Measurements from ENCODE around the gene POTEI.
"Not testable (repeated sequence)": the region's sequence is repeated elsewhere in the genome, so short reads cannot be mapped to it uniquely, and the experiment has no call there.

The POTEI gene

DNA sequence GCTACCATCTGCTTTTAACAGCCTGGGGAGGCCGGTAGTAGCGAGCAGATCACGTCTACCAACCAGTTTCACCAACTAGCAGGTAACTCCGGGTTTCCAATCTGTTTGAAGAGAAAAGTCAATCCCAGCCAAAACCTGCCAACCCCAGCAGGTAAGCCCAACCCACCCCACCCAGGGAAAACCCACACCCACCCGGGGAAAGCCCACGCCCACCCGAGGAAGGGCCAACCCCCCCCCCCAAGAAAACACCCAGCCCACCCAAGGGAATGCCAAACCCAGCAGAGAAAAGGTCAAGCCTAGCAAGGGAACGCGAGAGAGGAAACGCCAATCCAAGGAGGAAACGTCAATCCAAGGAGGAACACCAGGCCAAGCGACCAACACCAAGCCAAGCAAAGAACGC lies at the start of gene POTEI:
POTEI (minus strand) TSS at position 101 of the 400 bp plus-strand sequence; CDS start at position 8, 93 bp downstream.
- not testable (repeated sequence) for DNase-seq

DNA sequence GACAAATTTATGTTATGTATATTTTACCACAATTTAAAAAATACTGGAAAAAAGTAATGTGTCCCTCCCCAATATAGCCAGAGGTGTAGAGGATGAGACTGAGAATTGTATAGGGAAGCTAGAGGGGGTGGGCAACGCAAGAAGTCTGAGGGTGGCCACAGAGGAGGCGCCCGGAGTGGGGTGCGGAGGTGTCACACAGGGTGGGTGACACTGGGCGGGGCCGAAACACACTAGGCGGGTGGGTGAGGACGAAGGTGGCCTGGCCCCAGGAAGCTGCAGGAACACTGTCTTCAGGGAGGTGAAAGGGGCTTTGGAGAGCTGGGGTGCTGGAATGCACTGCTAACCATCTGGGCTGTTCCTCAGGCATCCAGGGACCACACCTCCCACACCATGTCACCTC lies 47.3 kb upstream of the POTEI start:
- DNase-seq: not testable (repeated sequence)

DNA sequence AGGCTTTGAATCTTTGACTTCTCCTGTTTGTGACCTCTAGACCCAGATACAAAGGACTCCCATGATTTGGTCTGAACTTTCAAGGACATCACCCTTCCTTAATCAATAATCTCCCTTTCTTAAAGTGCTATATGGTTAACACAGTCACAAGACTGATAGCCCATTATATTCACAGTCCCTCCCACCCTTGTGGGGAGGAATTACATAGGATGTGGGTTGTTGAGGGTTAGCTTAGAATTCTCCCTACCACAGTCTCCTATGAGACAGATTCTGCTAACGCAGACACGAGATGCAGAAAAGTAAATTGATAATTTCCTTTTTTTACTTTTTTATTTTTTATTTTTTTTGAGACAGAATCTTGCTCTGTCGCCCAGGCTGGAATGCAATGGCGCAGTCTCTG lies 45.0 kb upstream of the POTEI start:
- not testable (repeated sequence) for DNase-seq

DNA sequence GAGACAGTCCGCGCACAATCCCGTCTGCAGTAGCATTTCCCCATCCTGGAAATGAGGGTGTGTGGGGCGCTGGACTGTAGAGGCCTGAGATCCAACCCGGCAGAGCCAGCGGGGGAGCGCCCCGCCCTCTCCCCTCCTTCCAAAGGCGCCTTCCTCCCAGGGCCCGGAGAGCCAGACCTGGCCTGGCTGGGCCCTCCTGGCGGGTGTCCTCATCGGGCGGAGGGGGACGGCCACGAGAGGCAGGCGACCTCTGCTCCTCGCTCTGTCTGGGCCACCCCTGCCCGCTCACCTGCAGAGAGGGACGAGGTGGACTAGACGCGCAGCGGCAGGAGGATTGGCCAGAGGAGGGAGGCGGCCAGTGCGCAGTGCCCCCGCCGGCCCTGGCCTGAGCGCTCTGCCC lies 40.3 kb upstream of the POTEI start:
- DNase-seq: not testable (repeated sequence)

DNA sequence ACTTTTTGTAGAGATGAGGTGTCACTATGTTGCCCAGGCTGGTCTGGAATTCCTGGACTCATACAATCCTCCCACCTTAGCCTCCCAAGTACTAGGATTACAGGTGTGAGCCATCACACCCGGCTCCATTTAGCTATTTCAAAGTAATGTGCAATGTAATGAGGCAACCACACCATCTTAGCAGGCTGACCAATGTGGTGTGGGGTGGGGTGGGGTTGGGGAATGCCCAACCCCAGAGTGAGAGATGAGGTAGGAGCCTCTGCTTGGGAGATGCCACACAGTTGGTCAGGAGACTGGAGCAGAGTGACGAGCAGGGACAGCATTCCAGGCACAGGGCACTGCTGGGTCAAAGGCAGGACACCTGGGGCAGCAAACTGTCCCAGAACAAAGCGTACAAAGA lies 39.3 kb upstream of the POTEI start:
- not testable (repeated sequence) for DNase-seq

DNA sequence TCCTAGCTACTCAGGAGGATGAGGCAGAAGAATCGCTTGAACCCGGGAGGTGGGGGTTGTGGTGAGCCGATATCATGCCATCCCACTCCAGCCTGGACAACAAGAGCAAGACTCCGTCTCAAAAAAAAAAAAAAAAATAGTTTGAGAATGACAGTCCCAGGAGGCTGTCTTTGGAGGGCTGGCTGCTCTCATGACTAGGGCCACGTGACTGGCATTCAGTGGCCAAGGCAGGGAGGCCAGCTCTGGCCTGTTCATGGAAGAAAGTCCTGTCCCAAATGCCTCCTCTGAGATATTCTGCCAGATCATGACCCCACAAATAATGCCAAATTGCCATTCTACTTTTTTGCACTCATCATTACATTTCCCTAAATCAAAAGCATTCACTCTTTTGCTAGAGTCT lies 35.9 kb upstream of the POTEI start:
- DNase-seq: not testable (repeated sequence)

DNA sequence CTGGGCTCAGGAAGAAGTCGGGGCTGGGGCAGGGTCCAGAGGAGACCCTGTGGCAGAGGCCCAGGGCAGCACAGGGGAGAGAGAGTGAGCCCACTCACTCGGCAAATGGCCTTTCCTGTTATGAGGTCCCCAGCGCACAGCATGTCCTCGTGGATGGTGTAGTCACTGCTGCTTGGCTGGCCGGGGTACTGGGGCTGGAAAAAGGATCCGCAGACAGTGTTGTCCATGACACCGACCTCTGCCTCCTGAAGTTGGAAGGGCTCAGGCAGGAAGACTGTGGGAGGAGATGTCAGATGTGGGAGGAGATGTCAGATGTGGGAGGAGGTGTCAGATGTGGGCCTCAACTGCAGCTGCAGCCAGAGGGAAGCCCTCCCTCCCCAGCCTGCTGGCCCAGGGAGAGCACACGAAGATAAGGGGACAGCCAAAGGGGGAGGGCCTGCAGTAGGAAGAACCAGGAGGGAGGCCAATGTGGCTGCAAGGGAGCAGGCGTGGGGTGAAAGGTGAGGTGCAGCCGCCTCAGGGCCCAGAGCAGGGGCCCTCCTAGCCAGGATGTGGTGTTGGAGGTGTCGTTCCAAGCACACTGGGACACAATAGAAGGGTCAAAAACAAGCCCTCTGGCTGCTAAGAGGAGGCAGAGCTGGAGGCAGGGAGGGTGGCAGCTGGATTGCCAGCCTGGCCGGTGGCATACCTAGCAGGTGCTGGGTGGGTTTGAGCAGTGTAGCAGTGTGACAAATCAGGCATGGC lies 34.8 kb upstream of the POTEI start:
- not testable (repeated sequence) for DNase-seq

DNA sequence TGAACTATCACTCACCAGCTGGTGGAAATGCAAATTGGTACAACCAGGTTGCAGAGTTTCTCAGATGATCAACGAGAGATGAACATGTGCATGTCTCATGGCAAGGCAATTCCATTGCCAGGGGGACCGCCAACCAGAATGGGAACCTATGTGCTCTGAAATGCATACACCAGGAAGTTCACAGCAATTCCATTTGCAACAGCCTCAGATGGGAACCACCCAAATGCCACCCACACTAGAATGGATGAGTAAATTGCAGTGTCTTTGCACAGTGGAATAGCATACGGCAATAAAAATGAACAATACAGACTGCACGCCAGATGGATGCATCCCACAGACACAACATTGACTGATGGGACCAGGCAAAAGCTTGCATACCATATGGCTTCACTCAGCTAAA lies 33.7 kb upstream of the POTEI start:
- not testable (repeated sequence) for DNase-seq

DNA sequence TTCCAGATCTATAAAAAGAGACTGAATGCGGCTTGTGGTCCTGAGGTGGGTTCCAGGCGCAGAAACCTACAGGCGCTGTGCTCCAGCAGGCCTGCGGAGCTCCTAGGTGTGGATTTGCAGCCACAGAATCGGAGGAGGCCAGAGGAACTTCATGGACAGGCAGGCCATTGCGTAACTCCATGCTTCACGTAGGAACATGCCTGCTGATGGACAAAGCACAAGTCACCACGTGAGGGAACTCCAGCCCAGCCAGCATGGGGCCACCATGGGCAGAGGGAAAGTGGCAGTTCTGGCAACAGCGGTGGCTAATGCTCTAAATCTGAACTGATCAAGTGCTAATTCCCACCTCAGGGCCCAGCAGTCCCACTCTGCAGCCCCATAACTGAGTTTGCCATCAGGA lies 29.1 kb upstream of the POTEI start:
- DNase-seq: not testable (repeated sequence)

DNA sequence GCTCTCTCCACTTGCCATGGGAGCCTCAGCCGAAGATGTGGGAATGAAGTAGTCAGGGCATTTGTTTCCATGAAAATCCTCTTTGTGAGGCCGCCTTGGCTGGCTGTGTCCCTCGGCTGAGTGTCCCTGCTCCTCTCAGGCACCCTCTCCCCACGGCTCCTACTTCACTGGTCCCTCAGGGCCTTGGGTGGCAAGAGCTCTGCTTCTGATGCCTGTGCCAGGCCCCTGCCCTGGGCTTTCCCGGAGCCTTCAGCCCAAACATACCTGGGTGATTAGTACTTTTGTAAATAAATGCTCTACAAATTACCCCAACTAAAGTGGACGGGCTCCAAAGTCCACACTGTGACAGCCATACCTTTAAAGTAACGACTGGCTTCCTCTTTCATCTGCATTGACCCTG lies 27.5 kb upstream of the POTEI start:
- not testable (repeated sequence) for DNase-seq

DNA sequence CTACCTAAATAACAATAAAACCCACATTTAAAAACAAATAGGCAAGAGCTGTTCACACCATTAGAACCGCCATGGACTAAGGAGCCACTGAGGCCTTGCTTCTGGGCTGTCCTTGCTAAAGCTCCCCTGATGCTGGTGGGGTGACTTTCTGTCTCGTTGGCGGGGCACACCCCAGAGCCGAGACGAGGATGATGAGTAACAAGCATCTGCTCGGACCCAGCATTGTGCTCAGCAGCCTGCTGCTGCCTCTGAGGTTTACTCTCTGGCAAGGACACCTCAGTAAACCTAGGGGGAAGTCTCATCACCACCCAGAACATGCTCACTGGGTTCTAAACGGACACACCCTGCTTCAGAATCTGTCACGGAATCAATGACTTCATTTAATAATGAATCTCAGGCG lies 22.5 kb upstream of the POTEI start:
- not testable (repeated sequence) for DNase-seq

DNA sequence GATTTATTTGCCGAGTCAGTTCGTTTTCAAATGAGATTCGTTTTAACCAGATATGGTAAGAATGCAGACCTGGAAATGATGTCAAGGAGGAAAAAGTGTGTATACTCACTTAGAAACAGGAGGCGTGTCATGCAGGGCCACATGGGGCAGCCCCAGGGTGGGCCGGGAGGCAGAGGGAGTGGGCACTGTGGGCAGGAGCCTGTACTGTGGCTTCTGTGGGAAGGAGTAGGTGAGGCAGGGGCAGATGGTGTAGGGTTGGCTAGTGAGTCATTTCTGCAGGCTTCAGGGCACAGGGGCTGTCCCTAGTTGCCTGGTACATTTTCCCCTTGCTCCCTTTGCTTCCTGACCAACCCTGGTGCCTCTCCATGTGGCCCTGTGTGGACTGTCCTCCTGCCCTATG lies 22.1 kb upstream of the POTEI start:
- DNase-seq: not testable (repeated sequence)

DNA sequence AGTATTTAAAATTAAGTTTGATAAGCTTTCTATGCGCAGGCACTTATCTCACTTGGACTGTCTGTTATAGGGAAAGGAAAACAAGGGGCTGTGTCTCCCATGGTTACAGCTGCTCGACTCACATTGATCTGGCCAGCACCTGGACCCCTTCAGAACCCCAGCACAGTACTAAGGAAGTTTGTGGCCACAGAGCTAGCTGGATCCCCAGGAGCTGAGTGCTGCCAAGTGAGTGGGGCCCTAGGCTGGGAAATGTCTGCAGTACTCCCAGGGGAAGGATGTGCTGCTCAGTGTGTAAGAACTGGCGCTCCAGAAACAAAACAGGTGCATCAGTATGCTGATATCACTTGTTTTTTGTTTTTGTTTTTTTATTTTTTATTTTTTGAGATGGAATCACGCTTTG lies 21.1 kb upstream of the POTEI start:
- not testable (repeated sequence) for DNase-seq

DNA sequence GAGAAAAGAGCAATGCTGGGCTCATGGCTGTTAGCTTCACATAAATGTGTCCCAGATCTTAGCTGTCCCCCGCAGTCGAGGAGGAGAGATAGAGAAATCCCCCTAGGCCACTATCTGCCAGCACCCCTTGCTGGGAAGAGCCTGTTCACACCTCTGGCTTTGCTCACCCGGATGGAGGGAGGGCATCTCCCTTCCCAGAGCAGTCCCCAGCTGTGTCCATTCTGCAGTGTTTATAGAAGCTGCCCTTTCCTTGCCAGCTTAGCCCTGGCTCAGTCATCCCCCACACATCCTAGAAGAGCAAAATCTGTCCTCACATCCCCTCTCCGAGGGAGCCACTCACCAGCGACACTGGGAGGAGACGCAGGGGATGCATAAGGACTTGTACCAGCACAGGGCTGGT lies 20.4 kb upstream of the POTEI start:
- DNase-seq: not testable (repeated sequence)

DNA sequence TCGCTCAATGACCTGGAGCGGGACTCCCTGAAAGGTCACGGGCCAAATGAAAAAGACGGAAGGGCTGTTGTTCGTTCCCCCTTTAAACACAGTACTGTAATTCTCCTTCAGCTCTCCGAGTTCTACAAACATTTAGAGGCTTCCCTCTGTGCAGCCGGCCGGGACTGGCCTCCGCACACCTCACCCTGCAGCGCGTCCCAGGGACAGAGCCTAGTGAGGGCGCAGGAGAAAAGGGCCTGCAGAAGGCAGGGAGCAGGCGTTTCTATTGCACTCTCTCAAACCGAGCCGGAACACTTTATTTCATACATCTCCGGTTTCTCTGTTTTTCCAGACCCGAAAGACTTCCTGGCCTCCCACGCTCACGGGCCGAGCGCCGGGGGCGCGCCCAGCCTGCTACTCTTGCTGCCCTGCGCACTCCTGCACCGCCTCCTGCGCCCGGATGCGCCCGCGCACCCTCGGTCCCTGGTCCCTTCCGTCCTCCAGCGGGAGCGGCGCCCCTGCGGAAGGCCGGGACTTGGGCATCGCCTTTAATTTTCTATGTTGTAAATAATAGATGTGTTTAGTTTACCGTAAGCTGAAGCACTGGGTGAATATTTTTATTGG lies 18.3 kb upstream of the POTEI start:
- DNase-seq: not testable (repeated sequence)

DNA sequence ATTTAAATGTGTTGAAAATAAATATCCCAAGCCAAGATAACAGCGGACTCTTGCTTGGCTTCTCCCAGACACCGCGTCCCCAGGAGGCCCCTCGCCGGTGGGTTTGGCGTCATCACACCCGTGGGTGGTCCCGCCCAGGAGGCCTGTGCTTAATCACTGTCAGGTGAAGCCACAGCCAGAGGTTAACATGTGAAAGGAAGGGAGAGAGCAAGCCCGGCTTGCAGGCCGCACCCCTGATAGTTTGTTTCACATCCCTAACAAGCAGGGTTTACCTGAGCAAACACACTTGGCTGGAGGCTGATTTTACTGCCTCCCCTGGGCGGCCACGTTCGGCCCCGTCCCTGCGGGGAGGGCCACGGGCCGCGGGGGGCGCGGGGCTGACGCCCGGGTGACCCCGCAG lies 13.3 kb upstream of the POTEI start:
- not testable (repeated sequence) for DNase-seq

DNA sequence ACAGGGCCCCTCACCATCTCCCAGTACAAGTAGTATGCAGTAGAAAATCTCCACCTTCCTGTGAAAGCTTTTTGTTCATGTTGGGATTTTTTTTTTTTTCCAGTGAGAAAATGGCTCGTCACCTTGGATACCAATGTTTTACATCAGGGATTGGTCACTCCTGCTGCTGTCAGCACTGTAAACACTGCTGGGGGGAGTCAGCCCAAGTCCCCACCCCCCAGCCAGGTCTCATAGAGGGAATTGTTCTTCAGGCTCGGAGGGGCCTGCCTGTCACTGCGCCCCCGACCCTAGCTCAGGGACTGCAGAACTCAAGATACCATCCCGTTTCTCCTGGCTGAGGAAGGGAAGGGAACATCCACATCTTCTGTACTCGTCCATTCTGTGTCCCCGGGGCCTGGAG lies 11.9 kb upstream of the POTEI start, which contains the start of gene CFC1B:
CFC1B (plus strand) TSS at position 231 of the 400 bp plus-strand sequence. CDS start 263 bp downstream, outside the sequence.
- not testable (repeated sequence) for DNase-seq

DNA sequence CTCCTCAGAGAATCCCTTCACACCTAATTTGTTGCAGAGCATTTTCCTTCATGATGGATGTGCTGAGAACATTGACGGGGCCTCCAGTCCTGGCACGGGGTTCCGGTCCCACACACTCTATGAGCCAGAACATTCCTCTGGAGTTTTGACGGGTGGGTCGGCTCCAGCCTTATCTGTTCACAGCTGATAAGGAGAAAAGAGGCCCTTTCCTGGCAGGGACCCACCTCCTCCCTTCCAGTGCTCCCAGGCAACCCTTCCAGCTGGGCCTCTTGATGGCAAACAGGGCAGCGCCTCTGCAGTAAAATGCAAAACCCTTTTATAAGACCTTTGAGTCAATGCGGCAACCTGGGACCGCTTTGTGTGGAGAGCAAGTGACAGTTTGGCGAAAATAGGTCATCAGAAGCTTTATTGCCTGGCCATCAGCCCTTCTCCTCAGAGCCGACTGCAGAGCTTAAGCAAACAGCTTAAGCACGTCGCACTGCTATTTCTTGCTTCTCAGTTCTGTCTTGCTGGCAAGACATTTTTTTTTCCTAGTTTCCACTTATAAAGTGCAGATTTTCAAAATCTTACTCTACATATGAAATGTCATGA lies 9.5 kb upstream of the POTEI start:
- not testable (repeated sequence) for DNase-seq

DNA sequence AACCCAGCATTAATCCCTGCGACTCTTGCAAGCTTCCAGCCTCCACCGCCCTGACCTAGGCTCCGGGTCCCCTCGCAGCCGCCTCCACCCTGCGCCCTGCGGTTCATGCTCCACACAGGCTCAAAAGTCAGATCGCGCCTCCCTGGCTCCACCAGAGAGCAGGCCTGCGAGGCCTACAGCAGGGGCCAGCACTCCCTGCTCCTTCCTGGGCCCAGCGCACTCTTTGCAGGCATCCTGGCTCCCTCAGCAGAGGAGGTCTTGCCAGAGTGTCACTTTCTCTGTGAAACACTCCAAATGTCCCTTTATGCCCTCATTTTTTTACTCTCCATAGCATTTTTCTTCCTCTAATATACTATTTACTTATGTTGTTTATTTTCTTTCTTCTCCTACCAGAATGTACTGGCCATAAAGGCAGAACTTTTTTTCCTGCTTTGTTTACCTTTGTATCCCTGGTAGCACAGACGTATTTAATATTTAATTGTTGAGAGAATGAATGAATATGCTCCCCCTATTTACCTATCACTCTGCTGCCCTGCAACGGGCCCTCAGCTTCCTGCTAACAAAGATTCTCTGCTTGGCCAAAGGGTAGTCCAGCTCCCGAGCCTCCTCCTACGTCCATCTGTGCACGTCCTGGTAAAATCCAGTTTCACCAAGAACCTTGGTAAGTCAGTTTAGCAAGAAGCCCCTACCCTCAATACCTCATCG lies 2.8 kb upstream of the POTEI start:
- not testable (repeated sequence) for DNase-seq

DNA sequence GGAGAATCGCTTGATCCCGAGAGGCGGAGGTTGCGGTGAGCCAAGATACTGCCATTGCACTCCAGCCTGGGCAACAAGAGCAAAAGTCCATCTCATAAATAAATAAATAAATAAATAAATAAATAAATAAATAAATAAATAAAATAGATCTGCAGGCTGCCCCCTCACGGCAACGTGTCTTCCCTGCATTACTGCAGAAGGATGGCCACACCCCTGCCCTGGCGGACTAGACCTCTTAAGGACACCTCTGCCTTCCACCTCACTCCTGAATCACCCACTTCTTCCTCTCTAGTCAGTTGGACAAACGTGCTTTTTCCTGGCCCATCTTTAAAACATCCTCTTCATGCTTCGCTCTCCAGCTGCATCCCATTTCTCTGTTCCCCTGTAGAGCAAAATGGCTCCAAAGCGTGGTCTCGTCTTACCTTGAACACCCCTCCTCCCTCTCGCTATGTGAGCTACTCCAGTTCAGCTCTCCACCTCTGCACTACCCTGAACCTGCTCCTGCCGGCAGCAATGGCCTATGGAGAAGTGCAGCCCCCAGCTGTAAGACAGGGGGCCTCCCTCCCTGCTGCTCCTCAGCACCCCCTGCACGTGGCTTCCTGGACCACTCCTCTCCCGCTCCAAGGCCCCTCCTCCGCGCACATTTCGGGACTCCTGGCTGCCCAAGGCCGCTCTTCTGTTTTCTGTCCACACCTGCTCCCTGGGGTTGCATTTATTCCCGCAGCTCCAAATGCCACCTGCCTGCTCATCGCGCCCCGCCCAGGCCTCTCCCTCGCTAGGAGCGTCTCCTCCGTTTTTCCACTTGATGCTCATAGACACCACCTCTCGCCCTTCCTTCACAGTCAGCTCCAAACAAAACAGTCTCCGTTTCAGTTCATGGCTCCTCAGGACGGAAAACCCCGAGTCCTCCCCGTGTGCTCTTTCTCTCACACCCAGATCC lies 1.9 kb upstream of the POTEI start:
- DNase-seq: not testable (repeated sequence)

DNA sequence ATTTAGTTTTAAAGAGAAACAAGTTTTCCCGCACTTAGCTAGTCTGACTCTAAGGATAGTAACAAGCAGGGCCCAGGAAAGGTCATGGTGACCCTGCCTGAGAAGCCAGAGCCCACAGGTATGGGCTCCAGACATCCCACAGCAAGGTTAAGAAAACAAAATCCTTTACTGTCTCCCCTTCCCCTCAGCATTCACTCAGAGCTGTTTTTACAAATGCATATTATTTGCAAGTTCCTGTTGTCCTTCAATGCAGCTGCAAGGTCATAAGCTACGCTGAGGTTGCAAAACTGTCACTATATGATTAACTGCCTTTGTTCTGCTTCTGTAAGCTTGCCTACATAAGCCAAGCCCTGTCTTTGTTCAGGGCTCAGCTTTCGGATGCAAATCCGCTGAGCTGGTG lies 18.1 kb downstream of the POTEI start:
- DNase-seq: not testable (repeated sequence)

DNA sequence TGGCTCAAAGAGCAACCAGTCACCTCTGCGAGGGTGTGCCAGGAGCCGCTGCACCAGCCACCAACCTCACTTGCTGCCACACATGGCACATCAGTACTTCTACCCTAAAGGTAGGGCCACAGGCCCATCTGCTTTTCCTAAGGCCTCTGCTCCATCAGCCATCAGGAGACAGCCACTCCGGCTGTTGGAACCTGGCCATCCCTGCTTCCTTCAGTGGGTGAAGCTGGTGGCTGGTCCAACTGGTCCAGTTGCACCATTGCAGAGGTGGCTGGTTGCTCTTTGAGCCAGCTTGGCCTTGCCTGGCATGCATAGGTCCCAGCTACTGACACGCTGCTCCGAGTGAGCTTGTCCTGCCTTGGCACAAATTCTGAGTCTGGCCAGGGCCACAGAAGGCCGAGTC lies 53.7 kb downstream of the POTEI start:
- not testable (repeated sequence) for DNase-seq

Measured in RPMI8226 (cell line).